Endothelial cell of umbilical vein (primary cell): ENCODE results near the gene RHEX. TPM values are rescaled to one million over a fixed set of nuclear protein-coding genes. Genes with fewer than 3 reads are reported as not detected.

ENCODE experiments used
- BruUV-seq: library from RNA; stranded (reverse); fragments of 400-500 nt; replicated peaks from 2 replicates; lab custom pipeline; 2021; lab: Mats Ljungman, UMichigan
- CTCF ChIA-PET: fragments of 300-600, 350-600 bp; sonication (Branson Sonifier 250); formaldehyde crosslinking; loops from one replicate; lab custom pipeline; 2021; ENCODE audit warnings: antibody characterized with exemption, inconsistent platforms; lab: Charles Lee
- POLR2A ChIA-PET: fragments of 300-600, 350-600 bp; sonication (Branson Sonifier 250); formaldehyde crosslinking; loops from one replicate; lab custom pipeline; 2021; ENCODE audit warnings: antibody characterized with exemption, inconsistent platforms; lab: Charles Lee
- DNase-seq: peaks from one replicate; pipeline ENCODE4 v3.0.0-alpha.2; 2011; ENCODE audit warnings: low read depth, low spot score
- FAIRE-seq: peaks from 2 replicates; lab custom pipeline; 2011; peaks lifted over from hg19 to GRCh38; lab: Jason Lieb, UNC
- H2AFZ ChIP-seq: 2 replicates; pipeline ENCODE4 v1.6.0; 2012; ENCODE audit warnings: low read depth, low read length, control low read depth, inconsistent platforms
- H3K27ac ChIP-seq: 2 replicates; pipeline ENCODE4 v1.5.1; 2011; ENCODE audit warnings: low read depth, mild to moderate bottlenecking, control low read depth, low read length, moderate library complexity; ENCODE audit not compliant: insufficient read depth
- H3K27me3 ChIP-seq, 2 experiments: 2 replicates each; pipeline versions ENCODE4 v1.6.0 to v1.6.1; 2011; ENCODE audit warnings: low read length in 2 of 2, mixed read lengths in 1 of 2; ENCODE audit not compliant: control insufficient read depth in 2 of 2, insufficient read depth in 2 of 2
- H3K36me3 ChIP-seq, 2 experiments: 2 replicates in 1 of 2; 3 replicates in 1 of 2; pipeline ENCODE4 v1.5.1; 2011; ENCODE audit warnings: low read length in 2 of 2, mild to moderate bottlenecking in 1 of 2, moderate library complexity in 1 of 2; ENCODE audit not compliant: control insufficient read depth in 2 of 2, insufficient read depth in 2 of 2; ENCODE audit errors: extremely low read depth in 1 of 2
- H3K4me1 ChIP-seq: 3 replicates; pipeline ENCODE4 v1.5.1; 2011; ENCODE audit warnings: mild to moderate bottlenecking, low read length; ENCODE audit not compliant: control insufficient read depth, insufficient read depth; ENCODE audit errors: extremely low read depth
- H3K4me2 ChIP-seq: 2 replicates; pipeline ENCODE4 v1.6.1; 2011; ENCODE audit warnings: low read length, control low read depth, mixed read lengths; ENCODE audit not compliant: insufficient read depth
- H3K4me3 ChIP-seq, 3 experiments: fragments of 200-600 bp in 1 of 3; sonication (generic), shearing (Covaris generic) in 1 of 3; replicated peaks in 1 of 3; 2 replicates each; pipeline ENCODE4 v1.5.1; 2011 to 2016; ENCODE audit warnings: control low read depth in 3 of 3, low read length in 3 of 3, mild to moderate bottlenecking in 2 of 3, inconsistent platforms in 1 of 3, low read depth in 1 of 3, moderate library complexity in 1 of 3; ENCODE audit not compliant: insufficient read depth in 1 of 3
- H3K79me2 ChIP-seq: 2 replicates; pipeline ENCODE4 v1.6.0; 2012; ENCODE audit warnings: low read length, inconsistent platforms; ENCODE audit not compliant: control insufficient read depth, insufficient read depth
- H3K9ac ChIP-seq: replicated peaks from 2 replicates; pipeline ENCODE3; 2011; ENCODE audit warnings: low read length, control low read depth; ENCODE audit not compliant: insufficient read depth; ENCODE audit errors: extremely low read depth
- H3K9me1 ChIP-seq: replicated peaks from 3 replicates; pipeline ENCODE4 v1.6.0; 2011; ENCODE audit warnings: mild to moderate bottlenecking, low read length; ENCODE audit not compliant: control insufficient read depth, insufficient read depth; ENCODE audit errors: extremely low read depth
- H3K9me3 ChIP-seq: replicated peaks from 2 replicates; pipeline ENCODE4 v1.5.1; 2012; ENCODE audit warnings: low read length, inconsistent platforms; ENCODE audit not compliant: control insufficient read depth, insufficient read depth
- H4K20me1 ChIP-seq: replicated peaks from 2 replicates; pipeline ENCODE3; 2011; ENCODE audit warnings: mild to moderate bottlenecking, low read length; ENCODE audit not compliant: control insufficient read depth, insufficient read depth; ENCODE audit errors: extremely low read depth
- CTCF ChIP-seq, 2 donors: IDR thresholded peaks; 1 replicate in 1 of 2; 2 replicates in 1 of 2; pipeline ENCODE4 v1.5.1; 2011; ENCODE audit warnings: low read length in 2 of 2, mild to moderate bottlenecking in 2 of 2, moderate library complexity in 2 of 2, control low read depth in 1 of 2, inconsistent platforms in 1 of 2, low read depth in 1 of 2; ENCODE audit not compliant: insufficient read depth in 1 of 2; ENCODE audit errors: extremely low read depth in 1 of 2
- EZH2 ChIP-seq: IDR thresholded peaks from 2 replicates; pipeline ENCODE4 v1.6.1; 2012; ENCODE audit warnings: borderline replicate concordance, low read depth, mild to moderate bottlenecking, moderate library complexity, low read length, inconsistent platforms; ENCODE audit not compliant: severe bottlenecking
- GATA2 ChIP-seq: IDR thresholded peaks from 2 replicates; pipeline ENCODE4 v1.7.0; 2011; ENCODE audit warnings: low read depth, mild to moderate bottlenecking, moderate library complexity, mixed read lengths, low read length; ENCODE audit not compliant: insufficient read length, insufficient read depth
- JUN ChIP-seq: IDR thresholded peaks from 2 replicates; pipeline ENCODE4 v1.6.1; 2011; ENCODE audit warnings: borderline replicate concordance, low read depth; ENCODE audit not compliant: insufficient read length, insufficient read depth
- MYC ChIP-seq: IDR thresholded peaks from one replicate; pipeline ENCODE4 v1.6.1; 2011; ENCODE audit warnings: mild to moderate bottlenecking, low read depth, low read length
- POLR2A ChIP-seq: IDR thresholded peaks from 2 replicates; pipeline ENCODE4 v1.6.1; 2012; ENCODE audit warnings: low read depth, mild to moderate bottlenecking, control low read depth, low read length
- POLR2AphosphoS5 ChIP-seq: IDR thresholded peaks from 2 replicates; pipeline ENCODE4 v1.6.1; 2012; ENCODE audit warnings: low read depth, mild to moderate bottlenecking, control low read depth, low read length, moderate library complexity; ENCODE audit not compliant: insufficient read depth
- dilution Hi-C: fragments of 300-500 bp; cut with MboI; formaldehyde crosslinking; loops from one replicate; pipeline ENCODE4 v1.15.0; 2019; ENCODE audit warnings: low sequenced_read_pairs; ENCODE audit not compliant: extremely low pct_ligation_motif_present
- intact Hi-C: fragments of 100-400 bp; cut with micrococcal nuclease; formaldehyde crosslinking; loops from one replicate; pipeline ENCODE4 v1.10.0; 2022
- polyA plus RNA-seq, 4 experiments: library from polyadenylated mRNA; depleted of rRNA in 3 of 4; stranded (reverse) in 3 of 4; unstranded in 1 of 4; fragments of >200 nt; gene quantifications; 2 replicates each; pipeline versions ENCODE4 v1.2.1 to v1.2.3, GENCODE V29; 2011 to 2012; ENCODE audit warnings: missing spikeins in 1 of 4
- total RNA-seq: library from RNA; stranded (reverse); gene quantifications from 2 replicates; pipeline ENCODE4 v1.2.3, GENCODE V29; 2021

RHEX gene
- total and polyA plus RNA-seq, 2 donors (not counting 3 experiments of a cell fraction or from before 2014, with no cell fraction given), result not detected

- dilution Hi-C loops, result no loop called here
- Histone ChIP-seq H3K9me3 (no peaks in the 10 kb centered on the region), H3K27ac (no peak overlapping the region), H3K79me2 (no peaks in the 10 kb centered on the region), H3K36me3 (no peaks in the 10 kb centered on the region), H3K27me3 (no peaks in the 10 kb centered on the region), H2AFZ (no peak overlapping the region), H3K4me1 (peaks cover 13% of the 10 kb centered on the region), H4K20me1 (no peaks in the 10 kb centered on the region), H3K4me3 (no peak overlapping the region), H3K9me1 (no peaks in the 10 kb centered on the region), H3K9ac (no peak overlapping the region), H3K4me2 (no peak overlapping the region)
- CTCF ChIA-PET, result interaction anchor here (1.0 to 3.0 kb wide), 4 partner anchors 11 to 43 kb away, joined by 3 to 16 read pairs (median 5); no protein-coding TSS in a partner anchor
- BruUV-seq, result no TSS peak
- no peak for FAIRE-seq
- POLR2A ChIA-PET, result no interaction called here
- TF ChIP-seq GATA2 (no peak), POLR2A (no peak), JUN (no peak), MYC (no peak), CTCF (IDR thresholded peaks at IDR 0.05; ENCODE audit: extremely low read depth in 1 of 2, insufficient read depth in 1 of 2, low read depth in 1 of 2, low read length in 2 of 2) (no peak), POLR2AphosphoS5 (no peak), EZH2 (no peak)
- no peak for DNase-seq
- intact Hi-C loops, result no loop called here
These were observed 32.5 kb upstream of the RHEX start for GRCh38 chr1:206020393-206021007.
